ENCODE measurements around the gene LIPI.
"Not testable (repeated sequence)": the region's sequence is repeated elsewhere in the genome, so short reads cannot be mapped to it uniquely, and the experiment has no call there.

LIPI gene

DNA sequence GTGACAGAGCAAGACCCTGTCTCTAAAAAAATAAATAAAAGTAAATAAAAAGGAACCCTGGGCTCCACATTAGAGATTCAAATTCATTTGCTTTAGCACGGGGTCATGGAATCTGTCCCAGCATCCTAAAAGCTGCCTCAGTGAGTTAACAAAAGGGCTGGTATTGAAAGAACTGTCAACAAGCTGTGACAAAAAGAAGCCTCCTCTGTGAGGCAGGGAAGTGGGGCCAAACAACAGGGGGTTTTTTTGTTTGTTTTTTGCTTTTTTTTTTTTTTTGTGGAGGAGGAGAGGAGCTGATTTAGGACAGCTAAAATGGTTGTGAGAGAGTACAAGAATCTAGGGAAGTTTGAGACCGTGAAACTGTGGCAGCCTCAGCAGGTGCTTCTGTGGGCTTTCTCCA lies 115.7 kb downstream of the LIPI start:
- Histone ChIP-seq H3K27me3 (ENCODE audit: control insufficient read depth in 1 of 2, insufficient read depth in 2 of 2, low read length in 2 of 2) (no peaks in the 10 kb centered on the region), H3K4me3 (ENCODE audit: low read depth in 1 of 2, low read length in 2 of 2) (no peak overlapping the region), H3K9me3 (ENCODE audit: control insufficient read depth in 1 of 2, low read length in 2 of 2) (no peaks in the 10 kb centered on the region), H3K27ac (ENCODE audit: low read depth, low read length) (no peak overlapping the region), H3K9ac (ENCODE audit: low read depth in 1 of 2, low read length in 2 of 2) (no peak overlapping the region), H3K4me1 (ENCODE audit: control insufficient read depth in 1 of 2, insufficient read depth in 2 of 2, low read length in 2 of 2) (no peaks in the 10 kb centered on the region), H3K36me3 (ENCODE audit: control insufficient read depth in 1 of 2, insufficient read depth in 2 of 2, low read length in 2 of 2) (no peaks in the 10 kb centered on the region)

DNA sequence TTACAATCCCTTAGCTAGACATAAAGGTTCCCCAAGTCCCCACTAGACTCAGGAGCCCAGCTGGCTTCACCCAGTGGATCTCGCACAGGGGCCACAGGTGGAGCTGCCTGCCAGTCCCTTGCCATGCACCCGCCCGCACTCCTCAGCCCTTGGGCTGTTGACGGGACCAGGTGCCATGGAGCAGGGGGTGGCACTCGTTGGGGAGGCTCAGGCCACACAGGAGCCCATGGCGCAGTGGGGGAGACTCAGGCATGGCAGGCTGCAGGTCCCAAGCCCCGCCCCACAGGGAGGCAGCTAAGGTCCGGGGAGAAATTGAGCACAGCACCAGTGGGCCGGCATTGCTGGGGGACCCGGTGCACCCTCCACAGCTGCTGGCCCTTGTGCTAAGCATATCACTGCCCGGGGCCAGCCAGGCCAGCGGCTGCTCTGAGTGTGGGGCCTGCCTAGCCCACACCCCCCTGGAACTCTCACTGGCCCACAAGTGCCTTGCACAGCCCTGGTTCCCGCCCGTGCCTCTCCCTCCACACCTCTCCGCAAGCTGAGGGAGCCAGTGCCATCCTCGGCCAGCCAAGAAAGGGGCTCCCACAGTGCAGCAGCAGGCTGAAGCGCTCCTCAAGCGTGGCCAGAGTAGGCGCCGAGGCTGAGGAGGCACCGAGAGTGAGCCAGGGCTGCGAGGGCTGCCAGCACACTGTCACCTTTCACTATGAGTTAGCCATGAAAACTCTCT lies 117.8 kb downstream of the LIPI start:
- Histone ChIP-seq H3K9me3 (ENCODE audit: control insufficient read depth in 1 of 2, low read length in 2 of 2) (no peaks in the 10 kb centered on the region), H3K9ac (ENCODE audit: low read depth in 1 of 2, low read length in 2 of 2) (no peak overlapping the region), H3K27ac (ENCODE audit: low read depth, low read length) (no peak overlapping the region), H3K27me3 (ENCODE audit: control insufficient read depth in 1 of 2, insufficient read depth in 2 of 2, low read length in 2 of 2) (no peaks in the 10 kb centered on the region), H3K36me3 (ENCODE audit: control insufficient read depth in 1 of 2, insufficient read depth in 2 of 2, low read length in 2 of 2) (no peaks in the 10 kb centered on the region), H3K4me1 (ENCODE audit: control insufficient read depth in 1 of 2, insufficient read depth in 2 of 2, low read length in 2 of 2) (no peaks in the 10 kb centered on the region), H3K4me3 (ENCODE audit: low read depth in 1 of 2, low read length in 2 of 2) (no peak overlapping the region)

- not testable (repeated sequence) for H3K9me3 ChIP-seq (ENCODE audit: control insufficient read depth in 1 of 2, low read length in 2 of 2); H3K27ac ChIP-seq (ENCODE audit: low read depth, low read length); H3K4me1 ChIP-seq (ENCODE audit: control insufficient read depth in 1 of 2, insufficient read depth in 2 of 2, low read length in 2 of 2); H3K27me3 ChIP-seq (ENCODE audit: control insufficient read depth in 1 of 2, insufficient read depth in 2 of 2, low read length in 2 of 2); H3K36me3 ChIP-seq (ENCODE audit: control insufficient read depth in 1 of 2, insufficient read depth in 2 of 2, low read length in 2 of 2); H3K9ac ChIP-seq (ENCODE audit: low read depth in 1 of 2, low read length in 2 of 2); H3K4me3 ChIP-seq (ENCODE audit: low read depth in 1 of 2, low read length in 2 of 2)
Observed at GRCh38 chr21:14090184-14090583, 120.6 kb downstream of the LIPI start.

DNA sequence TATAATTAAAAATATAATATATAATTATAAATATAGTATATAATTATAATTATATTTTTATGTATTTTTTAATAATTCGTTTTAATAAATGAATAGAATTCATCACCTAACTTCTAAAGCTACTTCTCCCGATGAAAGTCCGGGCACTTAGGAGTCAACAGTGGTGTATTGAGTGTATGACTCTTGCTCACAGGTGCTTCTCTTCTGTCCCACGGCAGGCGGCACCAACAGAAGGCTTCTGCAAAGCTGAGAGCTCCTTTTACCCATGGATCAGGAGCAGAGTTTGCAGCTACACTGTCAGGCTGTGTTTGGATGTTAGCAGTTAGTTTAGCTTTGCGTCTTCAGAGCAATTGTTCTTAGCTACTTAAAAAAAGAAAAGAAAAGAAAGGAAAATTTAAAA lies 122.4 kb downstream of the LIPI start:
- H3K9ac ChIP-seq (ENCODE audit: low read depth in 1 of 2, low read length in 2 of 2), result no peak overlapping the region
- no peak overlapping the region for H3K4me3 ChIP-seq (ENCODE audit: low read depth in 1 of 2, low read length in 2 of 2)
- no peaks in the 10 kb centered on the region for H3K27me3 ChIP-seq (ENCODE audit: control insufficient read depth in 1 of 2, insufficient read depth in 2 of 2, low read length in 2 of 2)
- no peaks in the 10 kb centered on the region for H3K36me3 ChIP-seq (ENCODE audit: control insufficient read depth in 1 of 2, insufficient read depth in 2 of 2, low read length in 2 of 2)
- H3K9me3 ChIP-seq (ENCODE audit: control insufficient read depth in 1 of 2, low read length in 2 of 2), result peaks cover 0 to 7% of the 10 kb centered on the region in 2 donors
- H3K27ac ChIP-seq (ENCODE audit: low read depth, low read length), result no peak overlapping the region
- no peaks in the 10 kb centered on the region for H3K4me1 ChIP-seq (ENCODE audit: control insufficient read depth in 1 of 2, insufficient read depth in 2 of 2, low read length in 2 of 2)

DNA sequence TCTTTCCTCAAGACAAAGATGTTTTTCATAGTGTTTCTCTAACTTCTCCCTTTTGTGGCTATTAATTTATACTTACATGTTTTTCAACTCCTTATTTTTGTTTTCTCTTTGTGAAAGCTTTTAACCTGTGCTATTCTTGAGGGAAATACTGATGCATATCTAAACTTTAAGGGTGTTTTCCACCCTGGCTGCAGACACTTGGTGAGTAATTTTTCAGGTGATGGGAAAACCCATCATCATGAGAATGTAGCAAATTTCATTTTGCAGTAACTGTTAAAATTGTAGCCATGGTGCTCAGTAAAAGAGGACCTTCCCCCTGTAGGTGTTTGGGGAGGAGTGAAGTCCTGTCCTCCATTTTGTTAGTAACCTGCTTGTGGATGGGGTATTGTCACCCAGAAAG lies 124.2 kb downstream of the LIPI start:
- H3K4me3 ChIP-seq (ENCODE audit: low read depth in 1 of 2, low read length in 2 of 2), result no peak overlapping the region
- no peaks in the 10 kb centered on the region for H3K36me3 ChIP-seq (ENCODE audit: control insufficient read depth in 1 of 2, insufficient read depth in 2 of 2, low read length in 2 of 2)
- no peak overlapping the region for H3K9ac ChIP-seq (ENCODE audit: low read depth in 1 of 2, low read length in 2 of 2)
- H3K27me3 ChIP-seq (ENCODE audit: control insufficient read depth in 1 of 2, insufficient read depth in 2 of 2, low read length in 2 of 2), result no peaks in the 10 kb centered on the region
- H3K9me3 ChIP-seq (ENCODE audit: control insufficient read depth in 1 of 2, low read length in 2 of 2), result peaks cover 0 to 11% of the 10 kb centered on the region in 2 donors
- H3K4me1 ChIP-seq (ENCODE audit: control insufficient read depth in 1 of 2, insufficient read depth in 2 of 2, low read length in 2 of 2), result no peaks in the 10 kb centered on the region
- no peak overlapping the region for H3K27ac ChIP-seq (ENCODE audit: low read depth, low read length)

- Histone ChIP-seq H3K9ac (ENCODE audit: low read depth in 1 of 2, low read length in 2 of 2) (no peak overlapping the region), H3K27me3 (ENCODE audit: control insufficient read depth in 1 of 2, insufficient read depth in 2 of 2, low read length in 2 of 2) (no peaks in the 10 kb centered on the region), H3K27ac (ENCODE audit: low read depth, low read length) (no peak overlapping the region), H3K36me3 (ENCODE audit: control insufficient read depth in 1 of 2, insufficient read depth in 2 of 2, low read length in 2 of 2) (no peaks in the 10 kb centered on the region), H3K4me3 (ENCODE audit: low read depth in 1 of 2, low read length in 2 of 2) (no peak overlapping the region), H3K9me3 (ENCODE audit: control insufficient read depth in 1 of 2, low read length in 2 of 2) (peaks cover 0 to 11% of the 10 kb centered on the region in 2 donors), H3K4me1 (ENCODE audit: control insufficient read depth in 1 of 2, insufficient read depth in 2 of 2, low read length in 2 of 2) (no peaks in the 10 kb centered on the region)
Observed at GRCh38 chr21:14084701-14085100, 126.1 kb downstream of the LIPI start.

DNA sequence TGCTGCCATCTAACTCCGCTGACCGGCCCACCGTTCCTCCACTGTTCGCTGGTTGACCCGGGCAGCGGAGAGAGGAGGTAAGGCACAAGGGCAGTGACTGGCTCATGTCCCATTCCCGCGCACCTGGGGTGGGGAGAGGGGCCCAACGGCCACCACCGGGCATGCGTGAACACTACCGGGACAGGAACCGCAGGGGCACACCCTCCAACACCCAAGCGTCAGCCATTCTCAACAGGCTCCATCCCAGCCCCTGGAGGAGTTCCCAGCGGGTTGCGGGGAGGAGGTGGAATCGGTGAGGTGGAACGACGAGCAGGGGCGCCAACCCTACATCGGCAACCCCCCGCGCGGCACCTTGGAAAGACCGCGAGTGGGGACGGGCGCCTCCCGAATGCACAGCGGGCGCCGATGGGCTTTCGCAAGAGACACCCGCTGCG lies 126.7 kb downstream of the LIPI start:
- no peaks in the 10 kb centered on the region for H3K36me3 ChIP-seq (ENCODE audit: control insufficient read depth in 1 of 2, insufficient read depth in 2 of 2, low read length in 2 of 2)
- H3K27me3 ChIP-seq (ENCODE audit: control insufficient read depth in 1 of 2, insufficient read depth in 2 of 2, low read length in 2 of 2), result no peaks in the 10 kb centered on the region
- peaks cover 0 to 11% of the 10 kb centered on the region in 2 donors for H3K9me3 ChIP-seq (ENCODE audit: control insufficient read depth in 1 of 2, low read length in 2 of 2)
- no peak overlapping the region for H3K9ac ChIP-seq (ENCODE audit: low read depth in 1 of 2, low read length in 2 of 2)
- no peak overlapping the region for H3K27ac ChIP-seq (ENCODE audit: low read depth, low read length)
- no peak overlapping the region for H3K4me3 ChIP-seq (ENCODE audit: low read depth in 1 of 2, low read length in 2 of 2)
- H3K4me1 ChIP-seq (ENCODE audit: control insufficient read depth in 1 of 2, insufficient read depth in 2 of 2, low read length in 2 of 2), result no peaks in the 10 kb centered on the region

DNA sequence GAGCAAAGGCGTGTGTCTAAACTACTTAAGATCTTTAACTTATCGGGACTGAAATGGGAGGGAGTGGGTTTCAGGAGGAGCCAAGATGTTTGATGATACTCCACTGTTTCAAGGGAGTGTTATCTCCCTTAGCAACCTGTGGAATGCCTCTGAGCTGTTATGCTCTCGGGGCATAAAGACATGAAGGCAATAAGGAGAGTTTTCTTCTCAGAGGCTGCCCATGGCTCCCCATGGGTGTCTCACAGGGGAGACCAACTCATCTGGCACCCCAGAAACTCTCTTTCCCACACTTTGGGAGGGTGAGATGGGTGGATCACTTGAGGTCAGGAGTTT lies 130.0 kb downstream of the LIPI start:
- no peaks in the 10 kb centered on the region for H3K27me3 ChIP-seq (ENCODE audit: control insufficient read depth in 1 of 2, insufficient read depth in 2 of 2, low read length in 2 of 2)
- H3K4me3 ChIP-seq (ENCODE audit: low read depth in 1 of 2, low read length in 2 of 2), result no peak overlapping the region
- H3K36me3 ChIP-seq (ENCODE audit: control insufficient read depth in 1 of 2, insufficient read depth in 2 of 2, low read length in 2 of 2), result no peaks in the 10 kb centered on the region
- no peak overlapping the region for H3K9ac ChIP-seq (ENCODE audit: low read depth in 1 of 2, low read length in 2 of 2)
- H3K27ac ChIP-seq (ENCODE audit: low read depth, low read length), result no peak overlapping the region
- H3K9me3 ChIP-seq (ENCODE audit: control insufficient read depth in 1 of 2, low read length in 2 of 2), result peaks cover 6 to 27% of the 10 kb centered on the region in 2 donors
- no peaks in the 10 kb centered on the region for H3K4me1 ChIP-seq (ENCODE audit: control insufficient read depth in 1 of 2, insufficient read depth in 2 of 2, low read length in 2 of 2)

GRCh38 chr21:14080040-14080763 lies 130.6 kb downstream of the LIPI start:
- peaks cover 6 to 28% of the 10 kb centered on the region in 2 donors for H3K9me3 ChIP-seq (ENCODE audit: control insufficient read depth in 1 of 2, low read length in 2 of 2)
- no peaks in the 10 kb centered on the region for H3K27me3 ChIP-seq (ENCODE audit: control insufficient read depth in 1 of 2, insufficient read depth in 2 of 2, low read length in 2 of 2)
- H3K27ac ChIP-seq (ENCODE audit: low read depth, low read length), result no peak overlapping the region
- H3K4me1 ChIP-seq (ENCODE audit: control insufficient read depth in 1 of 2, insufficient read depth in 2 of 2, low read length in 2 of 2), result no peaks in the 10 kb centered on the region
- no peak overlapping the region for H3K4me3 ChIP-seq (ENCODE audit: low read depth in 1 of 2, low read length in 2 of 2)
- no peaks in the 10 kb centered on the region for H3K36me3 ChIP-seq (ENCODE audit: control insufficient read depth in 1 of 2, insufficient read depth in 2 of 2, low read length in 2 of 2)
- H3K9ac ChIP-seq (ENCODE audit: low read depth in 1 of 2, low read length in 2 of 2), result no peak overlapping the region

- Histone ChIP-seq H3K9me3 (ENCODE audit: control insufficient read depth in 1 of 2, low read length in 2 of 2) (peaks cover 6 to 32% of the 10 kb centered on the region in 2 donors), H3K27me3 (ENCODE audit: control insufficient read depth in 1 of 2, insufficient read depth in 2 of 2, low read length in 2 of 2) (no peaks in the 10 kb centered on the region), H3K4me1 (ENCODE audit: control insufficient read depth in 1 of 2, insufficient read depth in 2 of 2, low read length in 2 of 2) (no peaks in the 10 kb centered on the region)
Observed at GRCh38 chr21:14078746-14079375, 131.9 kb downstream of the LIPI start.

More at GRCh38 chr21:14078746-14079375, 131.9 kb downstream of the LIPI start:
- no peak overlapping the region for H3K27ac ChIP-seq (ENCODE audit: low read depth, low read length)
- H3K4me3 ChIP-seq (ENCODE audit: low read depth in 1 of 2, low read length in 2 of 2), result no peak overlapping the region
- H3K36me3 ChIP-seq (ENCODE audit: control insufficient read depth in 1 of 2, insufficient read depth in 2 of 2, low read length in 2 of 2), result no peaks in the 10 kb centered on the region
- H3K9ac ChIP-seq (ENCODE audit: low read depth in 1 of 2, low read length in 2 of 2), result no peak overlapping the region
